Measurements from ENCODE around the gene ELMO3.

ELMO3 gene

GRCh38 chr16:67166598-67167168 lies 32.2 kb upstream of the ELMO3 start:
- no peak overlapping the region for H3K9ac ChIP-seq (ENCODE audit: low read length)
- H3K36me3 ChIP-seq (ENCODE audit: control insufficient read depth, insufficient read depth, low read length, severe bottlenecking), result no peaks in the 10 kb centered on the region
- H3K9me3 ChIP-seq (ENCODE audit: control insufficient read depth, low read length), result no peaks in the 10 kb centered on the region

GRCh38 chr16:67167588-67167987 lies 31.3 kb upstream of the ELMO3 start:
- no peak overlapping the region for H3K9ac ChIP-seq (ENCODE audit: low read length)
- peaks cover 5% of the 10 kb centered on the region for H3K27me3 ChIP-seq (replicated peaks; ENCODE audit: control insufficient read depth, insufficient read depth, low read length)
- no peaks in the 10 kb centered on the region for H3K36me3 ChIP-seq (ENCODE audit: control insufficient read depth, insufficient read depth, low read length, severe bottlenecking)
- no peaks in the 10 kb centered on the region for H3K9me3 ChIP-seq (ENCODE audit: control insufficient read depth, low read length)
- H3K4me3 ChIP-seq (ENCODE audit: low read length), result no peak overlapping the region
- peaks cover 31% of the 10 kb centered on the region for H3K4me1 ChIP-seq (ENCODE audit: control insufficient read depth, insufficient read depth, low read length)
- no peak for DNase-seq (ENCODE audit: low read depth)

More at GRCh38 chr16:67166598-67167168, 32.2 kb upstream of the ELMO3 start:
- Histone ChIP-seq H3K4me1 (ENCODE audit: control insufficient read depth, insufficient read depth, low read length) (peaks cover 32% of the 10 kb centered on the region), H3K4me3 (ENCODE audit: low read length) (no peak overlapping the region), H3K27me3 (replicated peaks; ENCODE audit: control insufficient read depth, insufficient read depth, low read length) (peaks cover 5% of the 10 kb centered on the region)
- DNase-seq (ENCODE audit: low read depth), result no peak

- Histone ChIP-seq H3K9me3 (ENCODE audit: control insufficient read depth, low read length) (no peaks in the 10 kb centered on the region), H3K4me1 (ENCODE audit: control insufficient read depth, insufficient read depth, low read length) (peaks cover 37% of the 10 kb centered on the region), H3K4me3 (ENCODE audit: low read length) (peak overlapping the region; percentile 81), H3K9ac (ENCODE audit: low read length) (peak overlapping the region; percentile 90), H3K27me3 (replicated peaks; ENCODE audit: control insufficient read depth, insufficient read depth, low read length) (peaks cover 5% of the 10 kb centered on the region), H3K36me3 (ENCODE audit: control insufficient read depth, insufficient read depth, low read length, severe bottlenecking) (no peaks in the 10 kb centered on the region)
- no peak for DNase-seq (ENCODE audit: low read depth)
Observed at GRCh38 chr16:67169011-67169451, 29.9 kb upstream of the ELMO3 start.

- H3K4me1 ChIP-seq (ENCODE audit: control insufficient read depth, insufficient read depth, low read length), result peaks cover 39% of the 10 kb centered on the region
- H3K9me3 ChIP-seq (ENCODE audit: control insufficient read depth, low read length), result no peaks in the 10 kb centered on the region
- peak; percentile 53 for DNase-seq (ENCODE audit: low read depth)
- H3K36me3 ChIP-seq (ENCODE audit: control insufficient read depth, insufficient read depth, low read length, severe bottlenecking), result no peaks in the 10 kb centered on the region
- H3K9ac ChIP-seq (ENCODE audit: low read length), result peak overlapping the region; percentile 90
- H3K4me3 ChIP-seq (ENCODE audit: low read length), result peak overlapping the region; percentile 81
- peaks cover 5% of the 10 kb centered on the region for H3K27me3 ChIP-seq (replicated peaks; ENCODE audit: control insufficient read depth, insufficient read depth, low read length)
Observed at GRCh38 chr16:67169642-67170167, 29.2 kb upstream of the ELMO3 start.

- Histone ChIP-seq H3K4me3 (ENCODE audit: low read length) (peak within 1 kb of the TSS; percentile 81), H3K9me3 (ENCODE audit: control insufficient read depth, low read length) (no peaks in the 10 kb centered on the region), H3K36me3 (ENCODE audit: control insufficient read depth, insufficient read depth, low read length, severe bottlenecking) (no peaks in the 10 kb centered on the region), H3K27me3 (replicated peaks; ENCODE audit: control insufficient read depth, insufficient read depth, low read length) (no peaks in the 10 kb centered on the region), H3K4me1 (ENCODE audit: control insufficient read depth, insufficient read depth, low read length) (peaks cover 33% of the 10 kb centered on the region), H3K9ac (ENCODE audit: low read length) (peak within 1 kb of the TSS; percentile 90)
- peak; percentile 93 for DNase-seq (ENCODE audit: low read depth)
Observed at GRCh38 chr16:67170168-67170948, 28.6 kb upstream of the ELMO3 start, which contains the start of gene NOL3. TSS of gene NOL3 (plus strand) at chr16:67170538.

GRCh38 chr16:67170949-67171649 lies 27.8 kb upstream of the ELMO3 start:
- DNase-seq (ENCODE audit: low read depth), result peak; percentile 49
- peak overlapping the region; percentile 70 for H3K4me3 ChIP-seq (ENCODE audit: low read length)
- peak overlapping the region; percentile 83 for H3K9ac ChIP-seq (ENCODE audit: low read length)
- H3K36me3 ChIP-seq (ENCODE audit: control insufficient read depth, insufficient read depth, low read length, severe bottlenecking), result no peaks in the 10 kb centered on the region
- H3K4me1 ChIP-seq (ENCODE audit: control insufficient read depth, insufficient read depth, low read length), result peaks cover 33% of the 10 kb centered on the region
- H3K27me3 ChIP-seq (replicated peaks; ENCODE audit: control insufficient read depth, insufficient read depth, low read length), result no peaks in the 10 kb centered on the region
- H3K9me3 ChIP-seq (ENCODE audit: control insufficient read depth, low read length), result no peaks in the 10 kb centered on the region

- Histone ChIP-seq H3K4me1 (ENCODE audit: control insufficient read depth, insufficient read depth, low read length) (peaks cover 33% of the 10 kb centered on the region), H3K27me3 (replicated peaks; ENCODE audit: control insufficient read depth, insufficient read depth, low read length) (no peaks in the 10 kb centered on the region), H3K36me3 (ENCODE audit: control insufficient read depth, insufficient read depth, low read length, severe bottlenecking) (no peaks in the 10 kb centered on the region), H3K9me3 (ENCODE audit: control insufficient read depth, low read length) (no peaks in the 10 kb centered on the region), H3K4me3 (ENCODE audit: low read length) (peak overlapping the region; percentile 80), H3K9ac (ENCODE audit: low read length) (peak overlapping the region; percentile 85)
- no peak for DNase-seq (ENCODE audit: low read depth)
Observed at GRCh38 chr16:67173323-67173722, 25.6 kb upstream of the ELMO3 start.

GRCh38 chr16:67173808-67174705 lies 24.9 kb upstream of the ELMO3 start:
- no peaks in the 10 kb centered on the region for H3K36me3 ChIP-seq (ENCODE audit: control insufficient read depth, insufficient read depth, low read length, severe bottlenecking)
- no peaks in the 10 kb centered on the region for H3K9me3 ChIP-seq (ENCODE audit: control insufficient read depth, low read length)
- peaks cover 33% of the 10 kb centered on the region for H3K4me1 ChIP-seq (ENCODE audit: control insufficient read depth, insufficient read depth, low read length)
- H3K9ac ChIP-seq (ENCODE audit: low read length), result peak overlapping the region; percentile 85
- peak; percentile 94 for DNase-seq (ENCODE audit: low read depth)
- peak overlapping the region; percentile 80 for H3K4me3 ChIP-seq (ENCODE audit: low read length)
- no peaks in the 10 kb centered on the region for H3K27me3 ChIP-seq (replicated peaks; ENCODE audit: control insufficient read depth, insufficient read depth, low read length)

- DNase-seq (ENCODE audit: low read depth), result no peak
- H3K4me3 ChIP-seq (ENCODE audit: low read length), result peak overlapping the region; percentile 80
- peak overlapping the region; percentile 85 for H3K9ac ChIP-seq (ENCODE audit: low read length)
- peaks cover 27% of the 10 kb centered on the region for H3K4me1 ChIP-seq (ENCODE audit: control insufficient read depth, insufficient read depth, low read length)
- no peaks in the 10 kb centered on the region for H3K36me3 ChIP-seq (ENCODE audit: control insufficient read depth, insufficient read depth, low read length, severe bottlenecking)
- H3K9me3 ChIP-seq (ENCODE audit: control insufficient read depth, low read length), result no peaks in the 10 kb centered on the region
- no peaks in the 10 kb centered on the region for H3K27me3 ChIP-seq (replicated peaks; ENCODE audit: control insufficient read depth, insufficient read depth, low read length)
Observed at GRCh38 chr16:67174706-67175231, 24.2 kb upstream of the ELMO3 start.

- H3K27me3 ChIP-seq (replicated peaks; ENCODE audit: control insufficient read depth, insufficient read depth, low read length), result no peaks in the 10 kb centered on the region
- no peak for DNase-seq (ENCODE audit: low read depth)
- peaks cover 24% of the 10 kb centered on the region for H3K4me1 ChIP-seq (ENCODE audit: control insufficient read depth, insufficient read depth, low read length)
- H3K9me3 ChIP-seq (ENCODE audit: control insufficient read depth, low read length), result no peaks in the 10 kb centered on the region
- no peak overlapping the region for H3K9ac ChIP-seq (ENCODE audit: low read length)
- no peak overlapping the region for H3K4me3 ChIP-seq (ENCODE audit: low read length)
- H3K36me3 ChIP-seq (ENCODE audit: control insufficient read depth, insufficient read depth, low read length, severe bottlenecking), result no peaks in the 10 kb centered on the region
Observed at GRCh38 chr16:67176662-67177061, 22.3 kb upstream of the ELMO3 start.

Data from adipocyte (in vitro differentiated cells).